Neural progenitor cell (in vitro differentiated cells): ENCODE results near the gene TEKT3. TPM values are rescaled to one million over a fixed set of nuclear protein-coding genes. Genes with fewer than 3 reads are reported as not detected.

ENCODE experiments used
- DNase-seq: peaks from one replicate; pipeline ENCODE4 v3.0.0-alpha.2; 2016; ENCODE audit warnings: low spot score
- H2AFZ ChIP-seq: fragments of 200-600 bp; sonication (generic); replicated peaks from 2 replicates; pipeline ENCODE4 v1.6.1; 2016; ENCODE audit warnings: antibody characterized with exemption
- H3F3A ChIP-seq: fragments of 200-600 bp; sonication (generic); 2 replicates; pipeline ENCODE4 v1.6.1; 2016; ENCODE audit warnings: antibody characterized with exemption, low read depth
- H3K27ac ChIP-seq: fragments of 200-600 bp; sonication (generic); 2 replicates; pipeline ENCODE4 v1.5.1; 2016; ENCODE audit warnings: mild to moderate bottlenecking
- H3K27me3 ChIP-seq: fragments of 200-600 bp; sonication (generic); 2 replicates; pipeline ENCODE4 v1.6.1; 2016; ENCODE audit warnings: mild to moderate bottlenecking, moderate library complexity
- H3K36me3 ChIP-seq: fragments of 200-600 bp; sonication (generic); 2 replicates; pipeline ENCODE4 v1.5.1; 2016
- H3K4me1 ChIP-seq: fragments of 200-600 bp; sonication (generic); 2 replicates; pipeline ENCODE4 v1.6.1; 2016; ENCODE audit warnings: mixed run types
- H3K4me2 ChIP-seq: fragments of 200-600 bp; sonication (generic); 2 replicates; pipeline ENCODE4 v1.6.1; 2016
- H3K4me3 ChIP-seq: fragments of 200-600 bp; sonication (generic); 2 replicates; pipeline ENCODE4 v1.5.1; 2016
- H3K79me2 ChIP-seq: fragments of 200-600 bp; sonication (generic); 2 replicates; pipeline ENCODE4 v1.6.1; 2016; ENCODE audit warnings: low read depth
- H3K9ac ChIP-seq: fragments of 200-600 bp; sonication (generic); 2 replicates; pipeline ENCODE4 v1.6.1; 2016
- H3K9me3 ChIP-seq: fragments of 200-600 bp; sonication (generic); 2 replicates; pipeline ENCODE4 v1.5.1; 2016; ENCODE audit warnings: low read depth
- H4K20me1 ChIP-seq: fragments of 200-600 bp; sonication (generic); 2 replicates; pipeline ENCODE4 v1.6.1; 2016; ENCODE audit warnings: low read depth
- H3K27ac Mint-ChIP-seq: 3 replicates; pipeline ENCODE4 v1.8.0; 2021; ENCODE audit warnings: mixed read lengths
- H3K27me3 Mint-ChIP-seq: 2 replicates; pipeline ENCODE4 v1.8.0; 2022; ENCODE audit warnings: low read depth, mild to moderate bottlenecking, inconsistent platforms, moderate library complexity, mixed read lengths; ENCODE audit not compliant: insufficient read depth
- H3K36me3 Mint-ChIP-seq: 3 replicates; pipeline ENCODE4 v1.8.0; 2021; ENCODE audit warnings: mixed read lengths
- H3K4me1 Mint-ChIP-seq: 3 replicates; pipeline ENCODE4 v1.8.0; 2021; ENCODE audit warnings: mixed read lengths
- H3K4me3 Mint-ChIP-seq: 3 replicates; pipeline ENCODE4 v1.8.0; 2021; ENCODE audit warnings: mild to moderate bottlenecking, moderate library complexity, mixed read lengths
- H3K9me3 Mint-ChIP-seq: 3 replicates; pipeline ENCODE4 v1.8.0; 2020; ENCODE audit warnings: mixed read lengths
- EZH2 ChIP-seq: fragments of 200-600 bp; sonication (generic); IDR thresholded peaks from 2 replicates; pipeline ENCODE4 v1.6.1; 2017; ENCODE audit warnings: antibody characterized with exemption, mild to moderate bottlenecking, moderate library complexity
- EZH2phosphoT487 ChIP-seq: fragments of 200-600 bp; sonication (generic); IDR thresholded peaks from 2 replicates; pipeline ENCODE4 v1.6.1; 2017; ENCODE audit warnings: antibody characterized with exemption
- total RNA-seq: library from RNA; depleted of rRNA; stranded (reverse); fragments of >200 nt; gene quantifications from 2 replicates; pipeline ENCODE4 v1.2.3, GENCODE V29; 2015; ENCODE audit warnings: low replicate concordance
- TF ChIP-seq, protein P1 (sequence below): fragments of 200-600 bp; sonication (generic); IDR thresholded peaks from 2 replicates; pipeline ENCODE4 v1.5.1; 2017; ENCODE audit warnings: antibody characterized with exemption, mild to moderate bottlenecking

TEKT3 gene
- total RNA-seq, 1 donor from 2014 or later, result 0.97 TPM

DNA sequence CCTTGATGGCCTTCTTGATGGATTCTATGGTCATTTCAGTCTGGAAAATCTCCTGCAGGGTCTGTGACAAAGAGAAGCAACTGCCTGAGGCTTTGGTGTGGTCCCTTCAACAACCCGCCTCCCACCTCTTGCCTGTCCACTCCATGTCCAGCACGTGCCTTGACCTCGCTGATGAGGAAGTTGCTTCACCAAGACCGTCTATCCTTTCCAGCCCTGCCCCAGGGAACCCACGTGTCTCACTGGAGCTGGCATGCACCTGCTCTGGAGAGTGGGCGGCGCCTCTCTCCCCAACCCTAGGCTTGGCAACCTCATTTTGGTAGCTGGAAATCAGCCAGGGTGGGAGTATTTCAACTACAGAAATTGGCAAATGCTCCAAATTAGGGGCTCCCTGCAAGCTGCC lies 32.6 kb downstream of the TEKT3 start:
- DNase-seq, result no peak
- H3K4me3 Mint-ChIP-seq, result no peak overlapping the region
- Histone ChIP-seq H3F3A (no peaks in the 10 kb centered on the region), H3K9me3 (no peaks in the 10 kb centered on the region), H3K4me1 (no peaks in the 10 kb centered on the region), H2AFZ (no peak overlapping the region), H3K4me3 (no peak overlapping the region), H3K36me3 (no peaks in the 10 kb centered on the region), H3K4me2 (no peak overlapping the region), H3K27ac (no peak overlapping the region), H4K20me1 (no peaks in the 10 kb centered on the region), H3K79me2 (no peaks in the 10 kb centered on the region), H3K9ac (no peak overlapping the region), H3K27me3 (no peaks in the 10 kb centered on the region)
- no peak overlapping the region for H3K27ac Mint-ChIP-seq
- no peaks in the 10 kb centered on the region for H3K27me3 Mint-ChIP-seq
- no peaks in the 10 kb centered on the region for H3K36me3 Mint-ChIP-seq
- TF ChIP-seq EZH2phosphoT487 (no peak), EZH2 (no peak)
- TF ChIP-seq, protein P1, sequence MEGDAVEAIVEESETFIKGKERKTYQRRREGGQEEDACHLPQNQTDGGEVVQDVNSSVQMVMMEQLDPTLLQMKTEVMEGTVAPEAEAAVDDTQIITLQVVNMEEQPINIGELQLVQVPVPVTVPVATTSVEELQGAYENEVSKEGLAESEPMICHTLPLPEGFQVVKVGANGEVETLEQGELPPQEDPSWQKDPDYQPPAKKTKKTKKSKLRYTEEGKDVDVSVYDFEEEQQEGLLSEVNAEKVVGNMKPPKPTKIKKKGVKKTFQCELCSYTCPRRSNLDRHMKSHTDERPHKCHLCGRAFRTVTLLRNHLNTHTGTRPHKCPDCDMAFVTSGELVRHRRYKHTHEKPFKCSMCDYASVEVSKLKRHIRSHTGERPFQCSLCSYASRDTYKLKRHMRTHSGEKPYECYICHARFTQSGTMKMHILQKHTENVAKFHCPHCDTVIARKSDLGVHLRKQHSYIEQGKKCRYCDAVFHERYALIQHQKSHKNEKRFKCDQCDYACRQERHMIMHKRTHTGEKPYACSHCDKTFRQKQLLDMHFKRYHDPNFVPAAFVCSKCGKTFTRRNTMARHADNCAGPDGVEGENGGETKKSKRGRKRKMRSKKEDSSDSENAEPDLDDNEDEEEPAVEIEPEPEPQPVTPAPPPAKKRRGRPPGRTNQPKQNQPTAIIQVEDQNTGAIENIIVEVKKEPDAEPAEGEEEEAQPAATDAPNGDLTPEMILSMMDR, result no peak
- no peaks in the 10 kb centered on the region for H3K9me3 Mint-ChIP-seq
- H3K4me1 Mint-ChIP-seq, result peaks cover 4% of the 10 kb centered on the region

DNA sequence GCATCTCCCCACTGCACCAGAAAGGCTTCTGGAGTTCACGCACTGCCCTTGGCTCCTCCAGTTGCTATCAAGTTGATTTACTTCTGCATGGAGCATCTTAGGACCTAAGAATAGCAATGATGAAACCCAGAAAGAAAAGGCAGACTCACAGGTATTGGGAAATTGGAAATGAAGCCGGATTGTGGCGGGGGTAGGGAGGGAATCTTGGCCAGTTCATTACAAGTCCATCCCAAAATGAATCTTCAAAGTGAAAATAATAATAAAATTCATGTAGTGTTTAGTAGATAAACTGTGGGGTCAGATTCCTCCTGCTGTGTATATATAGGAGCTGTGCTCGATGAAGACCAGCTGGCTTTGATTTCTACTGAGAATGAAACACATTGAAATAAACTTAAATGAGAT lies 33.7 kb downstream of the TEKT3 start:
- no peaks in the 10 kb centered on the region for H3K4me1 ChIP-seq

DNA sequence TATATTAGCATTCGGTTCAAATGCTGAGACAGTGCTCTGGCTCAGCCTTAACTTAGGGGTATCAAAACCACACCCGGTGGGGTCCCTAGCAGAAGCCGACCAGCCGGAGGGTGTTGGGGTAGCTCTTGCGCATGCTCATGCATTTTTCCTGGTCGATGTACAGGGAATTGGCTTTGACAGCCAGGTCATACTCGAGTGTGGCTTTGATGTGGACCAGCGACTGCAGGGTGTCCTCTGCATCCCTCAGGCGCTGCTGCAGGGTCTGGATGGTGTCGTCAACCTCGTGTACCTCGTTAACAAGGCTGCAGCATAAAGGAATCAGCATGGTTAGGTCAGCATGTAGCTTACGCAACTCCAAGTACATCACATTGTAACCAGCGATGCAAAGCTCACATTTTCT lies 37.5 kb downstream of the TEKT3 start:
- Mint-ChIP-seq H3K36me3 (no peaks in the 10 kb centered on the region), H3K4me1 (peaks cover 12% of the 10 kb centered on the region), H3K27ac (no peak overlapping the region), H3K4me3 (no peak overlapping the region), H3K9me3 (no peaks in the 10 kb centered on the region), H3K27me3 (peaks cover 5% of the 10 kb centered on the region)
- H3K27ac ChIP-seq, result no peak overlapping the region
- no peaks in the 10 kb centered on the region for H3K36me3 ChIP-seq
- H3F3A ChIP-seq, result no peaks in the 10 kb centered on the region
- TF ChIP-seq, protein P1, result no peak
- TF ChIP-seq EZH2 (no peak), EZH2phosphoT487 (no peak)
- no peak for DNase-seq
- no peak overlapping the region for H3K4me2 ChIP-seq
- no peaks in the 10 kb centered on the region for H4K20me1 ChIP-seq
- no peak overlapping the region for H2AFZ ChIP-seq
- no peaks in the 10 kb centered on the region for H3K27me3 ChIP-seq
- H3K79me2 ChIP-seq, result no peaks in the 10 kb centered on the region
- no peaks in the 10 kb centered on the region for H3K9me3 ChIP-seq
- no peaks in the 10 kb centered on the region for H3K4me1 ChIP-seq
- no peak overlapping the region for H3K4me3 ChIP-seq
- no peak overlapping the region for H3K9ac ChIP-seq

More for the DNA sequence above, 33.7 kb downstream of the TEKT3 start:
- Mint-ChIP-seq H3K27me3 (no peaks in the 10 kb centered on the region), H3K36me3 (no peaks in the 10 kb centered on the region), H3K4me1 (peaks cover 10% of the 10 kb centered on the region), H3K27ac (no peak overlapping the region), H3K9me3 (no peaks in the 10 kb centered on the region), H3K4me3 (no peak overlapping the region)
- Histone ChIP-seq H3K27me3 (no peaks in the 10 kb centered on the region), H3K9me3 (no peaks in the 10 kb centered on the region), H3K4me3 (no peak overlapping the region), H3K9ac (no peak overlapping the region), H3F3A (no peaks in the 10 kb centered on the region), H3K4me2 (no peak overlapping the region), H3K36me3 (no peaks in the 10 kb centered on the region), H2AFZ (no peak overlapping the region), H3K27ac (no peak overlapping the region), H4K20me1 (no peaks in the 10 kb centered on the region), H3K79me2 (no peaks in the 10 kb centered on the region)
- no peak for DNase-seq
- TF ChIP-seq EZH2 (no peak), EZH2phosphoT487 (no peak)
- TF ChIP-seq, protein P1, result no peak
